Fibroblast of skin of back (primary cell): ENCODE results near the gene TRMT5.

Source experiments
- DNase-seq: peaks from one replicate; pipeline ENCODE4 v3.0.0-alpha.2; 2013

TRMT5 gene

DNA sequence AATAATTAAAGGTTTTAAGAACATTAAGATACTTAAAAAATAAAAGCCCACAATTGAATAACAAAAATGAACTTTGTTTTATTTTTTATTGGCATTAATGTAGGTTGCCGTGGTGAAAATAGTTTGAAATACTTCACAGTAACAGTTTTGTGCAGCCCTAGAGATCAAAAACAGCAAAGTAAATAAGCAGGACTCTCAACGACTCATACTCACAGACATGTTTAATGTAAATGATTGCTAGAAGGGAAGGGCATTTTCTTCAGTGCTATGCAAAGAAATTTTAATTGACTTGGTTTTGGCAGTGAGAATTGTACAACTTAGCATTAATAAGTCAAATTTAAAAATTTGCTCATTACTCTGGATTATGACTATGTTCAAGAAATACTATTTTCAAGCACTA is 16.0 kb downstream of the TRMT5 start:
- DNase-seq, result peak; percentile 48

DNA sequence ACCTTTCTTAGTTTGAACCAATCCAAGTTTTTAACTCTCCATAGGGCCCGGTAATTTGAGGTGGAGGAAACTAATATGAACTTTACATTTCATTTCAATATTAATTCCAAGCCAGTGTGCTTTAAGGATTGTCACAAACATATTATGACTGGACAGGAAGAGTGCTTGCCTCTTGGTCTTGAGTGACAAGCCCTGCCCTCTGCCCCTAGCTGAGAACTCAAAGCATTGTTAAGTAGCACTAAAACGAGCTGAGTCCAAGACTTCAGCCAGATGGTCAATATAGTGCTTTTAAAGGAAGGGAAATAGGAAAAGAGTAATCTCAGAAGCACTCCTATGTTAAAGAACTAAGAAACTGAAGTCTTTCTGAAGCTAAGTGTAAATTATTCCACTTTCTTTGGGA is 17.1 kb downstream of the TRMT5 start:
- no peak for DNase-seq

DNA sequence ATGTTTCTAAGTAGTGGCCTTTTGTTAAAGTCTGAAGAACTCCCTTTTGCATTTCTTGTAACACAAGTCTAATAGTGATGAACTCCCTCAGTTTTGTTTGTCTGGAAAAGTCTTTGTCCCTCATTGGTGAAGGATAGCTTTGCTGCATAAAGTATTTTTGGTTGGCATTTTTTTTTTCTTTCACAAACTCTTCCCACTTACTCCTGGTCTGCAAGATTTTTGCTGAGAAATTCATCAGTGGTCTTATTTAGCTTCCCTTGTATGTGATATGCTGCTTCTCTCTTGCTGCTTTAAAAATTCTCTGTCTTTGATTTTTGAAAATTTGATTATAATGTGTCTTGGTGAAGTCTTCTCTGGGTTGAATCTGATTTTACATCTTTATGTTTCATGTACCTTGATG is 22.7 kb downstream of the TRMT5 start:
- DNase-seq, result no peak

DNA sequence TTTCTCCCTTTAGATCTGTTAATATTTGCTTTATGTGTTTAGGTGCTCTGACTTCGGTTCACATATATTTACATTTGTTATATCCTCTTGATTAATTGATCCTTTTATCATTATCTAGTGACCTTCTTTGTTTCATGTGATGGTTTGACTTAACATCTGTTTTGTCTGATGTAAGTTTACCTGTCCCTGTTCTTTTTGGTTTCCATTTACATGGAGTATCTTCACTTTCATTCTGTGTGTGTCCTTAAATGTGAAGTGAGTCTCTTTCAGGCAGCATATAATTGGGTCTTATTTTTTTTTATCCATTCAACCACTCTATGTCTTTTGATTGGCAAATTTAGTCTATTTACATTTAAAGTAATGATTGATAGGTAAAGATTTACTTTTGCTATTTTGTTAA is 24.2 kb downstream of the TRMT5 start:
- no peak for DNase-seq

DNA sequence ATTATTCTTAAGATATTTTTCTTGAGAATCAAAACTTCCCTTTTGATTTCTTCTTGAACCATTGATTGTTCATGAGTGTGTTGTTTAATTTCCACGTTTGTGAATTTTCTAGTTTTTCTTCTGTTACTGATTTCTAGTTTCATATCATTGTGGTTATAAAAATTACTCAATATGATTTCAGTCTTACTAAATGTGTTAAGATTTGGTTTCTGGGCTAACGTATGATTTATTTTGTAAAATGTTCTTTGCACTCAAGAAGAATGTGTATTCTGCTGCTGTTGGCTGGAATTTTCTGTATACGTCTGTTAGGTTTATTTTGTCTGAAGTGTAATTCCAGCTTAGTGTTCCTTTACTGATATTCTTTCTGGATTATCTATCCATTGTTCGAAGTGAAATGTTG is 24.7 kb downstream of the TRMT5 start:
- DNase-seq, result no peak

DNA sequence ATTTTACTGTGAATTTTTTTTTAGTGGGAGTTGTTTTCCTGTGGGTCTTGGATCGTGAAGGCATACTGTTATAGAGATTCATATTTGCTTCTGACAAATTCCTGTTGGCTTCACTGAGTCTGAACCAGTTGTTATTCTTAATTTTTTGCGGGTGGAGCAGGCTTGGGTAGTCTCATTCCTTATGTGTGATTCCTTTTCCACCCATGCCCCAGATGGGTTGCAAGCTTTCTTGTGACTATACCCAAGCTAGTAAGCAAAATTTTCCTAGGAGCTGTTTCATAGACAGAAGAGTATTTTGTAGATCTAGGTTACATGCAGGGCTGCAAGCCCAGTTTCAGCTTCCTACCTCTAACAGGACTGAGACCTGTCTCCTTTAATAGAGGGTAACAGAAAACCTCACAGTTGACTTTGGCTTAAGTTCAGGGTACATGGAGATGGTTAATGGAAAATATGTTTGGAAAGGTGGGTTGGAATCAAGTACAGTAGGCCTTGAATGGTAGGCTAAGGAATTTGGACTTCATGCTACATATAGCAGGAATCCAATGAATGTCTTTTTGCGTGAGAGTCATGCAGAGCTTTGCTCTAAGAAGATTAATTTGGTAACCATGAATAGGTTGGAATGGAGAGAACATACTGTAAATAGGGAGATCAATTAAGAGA is 29.0 kb downstream of the TRMT5 start:
- peak; percentile 84 for DNase-seq

DNA sequence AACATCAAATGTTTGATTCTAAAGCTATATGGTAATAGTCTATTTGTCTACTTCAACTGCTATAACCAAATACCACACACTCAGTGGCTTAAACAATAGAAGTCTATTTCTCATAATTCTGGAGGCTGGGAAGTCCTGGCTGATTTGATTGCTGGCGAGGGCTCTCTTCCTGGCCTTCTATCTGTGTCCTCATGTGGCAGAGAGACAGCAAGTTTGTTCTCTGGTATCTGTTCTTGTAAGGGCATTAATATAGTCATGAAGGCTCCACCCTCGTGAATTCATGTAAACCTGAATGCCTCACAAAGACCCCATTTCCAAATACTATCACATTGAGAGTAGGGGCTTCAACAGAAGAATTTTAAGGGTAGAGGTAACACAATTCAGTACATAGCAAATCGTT is 34.1 kb downstream of the TRMT5 start:
- DNase-seq, result no peak

DNA sequence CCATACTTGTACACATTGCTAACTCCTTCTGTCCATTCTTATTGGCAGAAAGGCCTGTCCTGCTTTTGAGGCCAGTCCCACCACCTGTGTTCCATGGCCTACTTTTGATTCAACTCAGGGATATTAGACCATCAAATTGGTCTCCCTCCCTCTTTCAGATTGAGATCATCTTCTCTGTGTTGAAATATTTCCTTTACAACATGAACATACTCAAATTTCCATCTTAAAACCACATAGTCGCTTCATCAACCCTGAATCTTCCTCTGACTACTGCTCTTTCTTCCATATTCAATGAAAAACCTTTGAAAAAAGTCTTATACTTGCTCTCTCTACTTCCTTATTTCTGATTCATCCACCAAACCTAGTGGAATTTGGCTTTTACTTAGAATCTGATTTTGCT is 34.9 kb downstream of the TRMT5 start:
- DNase-seq, result no peak

DNA sequence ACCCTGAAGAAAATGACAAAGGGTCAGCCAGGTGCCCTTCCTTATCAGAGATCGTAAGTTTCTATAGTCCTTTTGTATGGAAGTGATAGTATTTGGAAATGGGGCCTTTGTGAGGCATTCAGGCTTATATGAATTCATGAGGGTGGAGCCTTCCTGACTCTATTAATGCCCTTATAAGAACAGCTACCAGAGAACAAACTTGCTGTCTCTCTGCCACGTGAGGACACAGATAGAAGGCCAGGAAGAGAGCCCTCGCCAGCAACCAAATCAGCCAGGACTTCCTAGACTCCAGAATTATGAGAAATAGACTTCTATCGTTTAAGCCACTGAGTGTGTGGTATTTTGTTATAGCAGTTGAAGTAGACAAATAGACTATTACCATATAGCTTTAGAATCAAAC is 36.7 kb downstream of the TRMT5 start:
- no peak for DNase-seq

DNA sequence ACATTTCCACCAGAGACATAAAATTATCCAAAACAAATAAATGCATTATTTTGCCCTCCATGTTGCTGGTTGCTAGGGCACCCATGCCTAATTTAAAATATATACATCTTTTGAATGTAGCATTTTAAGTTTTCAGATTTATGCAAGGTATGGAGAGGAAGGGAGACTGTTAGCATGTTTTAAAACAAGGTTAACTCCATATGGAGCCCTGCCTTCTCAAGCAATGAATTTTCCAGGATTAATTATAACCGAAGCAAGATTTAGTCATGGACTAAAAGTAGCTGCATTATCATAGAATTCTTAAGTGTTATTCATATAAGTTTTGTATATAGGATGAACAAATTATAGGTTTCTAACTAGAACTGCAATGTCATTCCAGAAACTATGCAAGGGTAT is 37.2 kb downstream of the TRMT5 start:
- no peak for DNase-seq

DNA sequence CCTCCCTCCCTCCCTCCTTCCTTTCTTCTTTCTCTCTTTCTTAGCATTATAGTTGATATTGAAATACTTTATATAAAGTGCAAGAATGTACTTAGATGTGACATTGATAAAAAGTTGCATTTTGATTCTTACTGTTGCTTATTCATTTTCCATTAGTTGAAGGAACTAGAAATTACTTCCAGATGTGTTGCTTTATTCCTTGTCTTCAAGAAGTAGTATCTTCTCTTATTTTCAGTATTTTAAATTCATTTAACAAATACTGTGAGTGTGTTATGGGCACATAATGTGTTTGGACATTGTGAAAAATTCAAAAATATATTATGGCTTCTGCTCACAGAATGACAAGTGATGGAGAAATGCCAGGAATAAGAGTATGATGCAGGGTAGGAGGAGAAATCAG is 45.6 kb downstream of the TRMT5 start:
- DNase-seq, result no peak

DNA sequence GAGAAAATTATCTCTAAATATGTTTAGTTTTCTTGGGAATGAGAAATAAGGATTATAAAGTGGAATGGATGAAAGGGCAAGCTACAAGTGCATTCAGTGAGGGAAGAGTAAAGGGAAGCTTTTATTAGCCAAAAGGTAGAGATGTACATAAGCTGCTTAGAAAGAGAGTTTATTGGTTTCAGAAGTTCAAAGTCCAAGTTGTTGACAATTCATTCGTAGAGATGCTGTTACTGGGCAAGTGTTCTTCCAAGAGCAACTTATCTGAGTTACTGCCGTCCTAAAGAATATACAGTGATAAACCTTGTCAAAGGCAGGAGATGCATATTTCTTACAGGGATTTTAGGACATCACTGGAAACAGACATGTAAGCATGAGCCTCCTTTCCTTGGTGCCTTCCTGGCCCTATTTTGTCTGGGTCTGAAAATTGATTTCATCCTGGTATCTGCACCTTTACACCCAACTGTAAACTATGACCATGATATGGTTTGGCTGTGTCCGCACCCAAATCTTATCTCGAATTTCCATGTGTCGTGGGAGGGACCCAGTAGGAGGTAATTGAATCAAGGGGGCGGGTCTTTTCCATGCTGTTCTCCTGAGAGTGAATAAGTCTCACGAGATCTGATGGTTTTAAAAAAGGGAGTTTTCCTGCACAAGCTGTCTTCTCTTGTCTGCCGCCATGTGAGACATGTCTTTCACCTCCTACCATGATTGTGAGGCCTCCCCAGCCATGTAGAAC is 46.8 kb downstream of the TRMT5 start:
- DNase-seq, result no peak

DNA sequence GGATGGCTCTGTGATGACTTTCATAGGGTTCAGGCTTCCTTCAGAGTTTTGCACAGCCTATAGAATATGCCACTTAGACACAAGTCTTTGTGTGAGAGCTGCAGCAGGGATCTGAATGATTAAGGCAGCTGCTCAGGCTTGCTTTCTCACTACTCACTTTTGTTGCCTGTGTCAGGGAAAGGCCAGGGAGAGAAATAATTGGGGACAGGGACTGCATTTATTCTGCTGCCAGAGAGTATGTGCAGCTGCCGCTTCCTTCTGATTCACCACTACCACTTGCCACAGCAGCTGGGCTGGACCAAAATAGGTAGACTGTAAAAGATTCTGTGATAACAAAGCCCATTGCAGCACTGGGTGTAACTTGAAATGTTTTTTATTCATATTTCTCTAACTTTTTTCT is 49.7 kb downstream of the TRMT5 start:
- DNase-seq, result no peak

DNA sequence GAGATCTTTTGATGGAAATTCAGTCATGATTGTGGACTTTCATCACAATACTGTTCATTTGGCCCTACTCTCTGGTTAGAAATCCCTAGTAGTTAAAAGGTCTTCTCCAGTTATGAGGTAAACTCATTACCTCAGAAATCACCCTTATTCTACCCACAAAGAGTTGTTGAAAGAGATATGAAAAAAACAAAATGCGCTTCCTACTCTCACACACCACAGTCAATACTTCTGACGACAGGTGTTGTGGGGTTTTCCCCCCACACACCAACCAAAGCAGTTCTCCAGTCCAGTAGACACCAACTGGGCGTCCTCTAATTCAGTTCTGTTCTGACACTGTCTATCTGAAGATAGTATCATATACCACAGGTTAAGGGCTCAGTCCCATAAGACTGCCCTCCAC is 54.9 kb downstream of the TRMT5 start:
- no peak for DNase-seq

DNA sequence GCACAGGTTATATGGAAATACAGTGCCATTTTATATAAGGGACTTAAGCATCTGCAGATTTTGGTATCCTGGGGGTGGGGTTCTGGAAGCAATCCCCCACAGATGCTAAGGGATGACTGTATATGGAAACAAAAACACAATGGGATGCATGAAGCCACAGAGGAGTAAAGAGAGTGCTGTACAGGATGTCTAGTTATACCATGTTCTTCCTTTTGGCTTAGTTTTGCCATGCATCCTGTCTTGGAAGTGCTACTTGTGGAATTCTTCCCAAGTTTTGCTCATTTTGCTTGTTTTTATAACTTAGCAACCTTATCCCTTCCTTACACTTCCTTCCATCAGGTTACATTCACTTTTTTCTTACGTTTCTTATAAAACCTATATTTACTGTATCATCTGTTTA is 55.6 kb downstream of the TRMT5 start:
- DNase-seq, result peak; percentile 42

DNA sequence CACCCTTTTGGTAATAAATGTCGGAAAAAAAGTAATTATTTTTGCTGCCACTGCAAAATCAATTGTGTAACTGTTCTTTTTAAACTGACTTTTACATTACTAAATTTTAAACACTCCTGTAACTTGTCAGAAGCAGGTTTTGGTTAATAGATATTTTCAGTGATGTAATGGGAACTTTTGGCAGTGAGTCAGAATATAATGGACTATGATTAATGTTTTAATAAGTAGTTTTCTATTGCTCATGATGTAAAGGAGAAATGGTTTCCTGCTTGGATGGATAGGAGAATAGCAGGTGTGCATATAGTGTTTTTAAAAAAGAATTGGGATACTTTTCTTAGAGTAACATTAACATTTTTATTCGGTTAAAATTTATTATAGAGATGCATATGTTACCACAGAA is 58.8 kb downstream of the TRMT5 start:
- peak; percentile 44 for DNase-seq
